ENCODE results near the gene LST1. TPM values are rescaled to one million over a fixed set of nuclear protein-coding genes. Genes with fewer than 3 reads are reported as not detected.
A peak's percentile ranks its signal among the peaks of the same experiment; 100 is the strongest.

The LST1 gene
- total RNA-seq, 3 donors from 2014 or later (not counting 1 experiment from before 2014, with no cell fraction given) = 25.4 to 120 (median 50.5) TPM

DNA sequence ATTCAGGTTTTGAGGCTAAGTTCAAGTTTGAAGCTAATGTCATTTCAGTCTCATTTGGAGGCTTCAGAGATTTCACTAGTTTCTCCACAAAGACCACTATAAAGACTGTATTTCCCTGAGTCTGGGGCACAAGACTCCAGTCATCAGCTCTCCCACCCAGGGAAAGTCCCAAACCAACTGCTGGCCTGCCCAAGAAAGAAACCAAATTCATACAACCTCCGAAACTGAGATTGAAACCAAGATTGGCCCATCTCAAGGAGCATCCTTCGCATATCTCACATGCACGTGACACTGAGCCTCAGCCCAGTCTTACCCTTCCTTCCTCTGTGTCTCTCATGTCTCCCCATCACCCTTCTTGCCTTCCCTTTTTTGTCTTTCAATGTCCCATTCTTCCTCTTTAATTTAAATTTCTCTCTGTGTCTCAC lies 17.5 kb upstream of the LST1 start:
- Histone ChIP-seq H3K9me3 (ENCODE audit: control insufficient read depth, insufficient read depth, low read length) (no peaks in the 10 kb centered on the region), H3K4me3 (ENCODE audit: low read length) (no peak overlapping the region), H3K4me1 (ENCODE audit: control insufficient read depth, insufficient read depth, low read length) (peaks cover 67% of the 10 kb centered on the region), H3K27me3 (ENCODE audit: control insufficient read depth, insufficient read depth, low read length) (no peaks in the 10 kb centered on the region), H3K36me3 (ENCODE audit: control insufficient read depth, insufficient read depth, low read length) (no peaks in the 10 kb centered on the region), H3K27ac (ENCODE audit: low read length) (peak overlapping the region; percentile 75)
- 0% methylated on average over 3 of the region's 3 CpGs for WGBS (ENCODE audit: insufficient coverage)
- intact Hi-C loops (cut with micrococcal nuclease) = loop anchor here (1.0 kb wide), 1 partner anchor 8 kb away; no protein-coding TSS in a partner anchor
- TF ChIP-seq, protein P1, sequence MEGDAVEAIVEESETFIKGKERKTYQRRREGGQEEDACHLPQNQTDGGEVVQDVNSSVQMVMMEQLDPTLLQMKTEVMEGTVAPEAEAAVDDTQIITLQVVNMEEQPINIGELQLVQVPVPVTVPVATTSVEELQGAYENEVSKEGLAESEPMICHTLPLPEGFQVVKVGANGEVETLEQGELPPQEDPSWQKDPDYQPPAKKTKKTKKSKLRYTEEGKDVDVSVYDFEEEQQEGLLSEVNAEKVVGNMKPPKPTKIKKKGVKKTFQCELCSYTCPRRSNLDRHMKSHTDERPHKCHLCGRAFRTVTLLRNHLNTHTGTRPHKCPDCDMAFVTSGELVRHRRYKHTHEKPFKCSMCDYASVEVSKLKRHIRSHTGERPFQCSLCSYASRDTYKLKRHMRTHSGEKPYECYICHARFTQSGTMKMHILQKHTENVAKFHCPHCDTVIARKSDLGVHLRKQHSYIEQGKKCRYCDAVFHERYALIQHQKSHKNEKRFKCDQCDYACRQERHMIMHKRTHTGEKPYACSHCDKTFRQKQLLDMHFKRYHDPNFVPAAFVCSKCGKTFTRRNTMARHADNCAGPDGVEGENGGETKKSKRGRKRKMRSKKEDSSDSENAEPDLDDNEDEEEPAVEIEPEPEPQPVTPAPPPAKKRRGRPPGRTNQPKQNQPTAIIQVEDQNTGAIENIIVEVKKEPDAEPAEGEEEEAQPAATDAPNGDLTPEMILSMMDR (IDR thresholded peaks at IDR 0.05) = no peak
- Mint-ChIP-seq H3K27me3 (ENCODE audit: low read depth in 2 of 2) (no peaks in the 10 kb centered on the region), H3K4me3 (peak overlapping the region; percentile 78), H3K9me3 (no peaks in the 10 kb centered on the region), H3K27ac (peak overlapping the region; percentile 95), H3K4me1 (peaks cover 41 to 55% of the 10 kb centered on the region in 2 donors), H3K36me3 (no peaks in the 10 kb centered on the region)
- peak; percentile 72 to 86 (median 85) for ATAC-seq
- DNase-seq = peak in 1 of 2 donors; percentile 95

DNA sequence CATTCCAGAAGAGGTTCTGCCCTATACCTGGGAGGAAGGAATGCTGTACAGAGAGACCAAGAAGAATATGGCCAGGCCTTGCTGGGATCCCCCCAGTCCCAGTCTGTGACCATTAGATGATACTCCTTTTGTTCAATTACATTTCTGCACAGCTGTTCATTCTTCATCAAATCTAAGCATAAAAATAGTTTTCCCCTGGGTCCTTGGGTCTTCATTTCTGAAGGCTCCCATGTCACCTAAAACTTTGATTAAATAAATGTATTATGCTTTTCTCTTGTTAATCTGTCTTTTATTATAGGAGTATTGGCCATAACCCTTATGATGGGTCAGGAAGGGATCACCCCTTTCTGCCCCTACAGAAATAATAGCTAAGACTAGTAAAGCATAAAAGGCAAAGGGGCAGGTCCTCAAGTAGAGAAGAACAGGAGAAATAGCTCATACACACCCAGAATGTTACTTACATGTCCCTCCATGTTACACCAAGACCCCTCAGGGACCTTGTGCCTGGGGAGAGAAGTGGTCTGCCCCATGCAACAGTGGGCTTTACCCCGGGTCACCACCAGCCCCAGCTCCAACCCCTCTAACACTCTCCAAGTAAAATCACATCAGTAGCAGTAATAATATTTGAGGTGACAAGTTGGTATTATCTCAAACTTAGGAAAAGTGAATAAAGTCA lies 16.1 kb upstream of the LST1 start:
- Mint-ChIP-seq H3K4me3 (no peak overlapping the region), H3K4me1 (peaks cover 51 to 66% of the 10 kb centered on the region in 2 donors), H3K9me3 (no peaks in the 10 kb centered on the region), H3K36me3 (no peaks in the 10 kb centered on the region), H3K27me3 (ENCODE audit: low read depth in 2 of 2) (no peaks in the 10 kb centered on the region), H3K27ac (peak overlapping the region; percentile 61 to 95)
- no peak for DNase-seq
- intact Hi-C loops (cut with micrococcal nuclease) = no loop called here
- no peaks in the 10 kb centered on the region for H3K36me3 ChIP-seq (ENCODE audit: control insufficient read depth, insufficient read depth, low read length)
- ATAC-seq = no peak
- no peaks in the 10 kb centered on the region for H3K27me3 ChIP-seq (ENCODE audit: control insufficient read depth, insufficient read depth, low read length)
- H3K4me3 ChIP-seq (ENCODE audit: low read length) = no peak overlapping the region
- no peaks in the 10 kb centered on the region for H3K9me3 ChIP-seq (ENCODE audit: control insufficient read depth, insufficient read depth, low read length)
- TF ChIP-seq, protein P1 (IDR thresholded peaks at IDR 0.05) = no peak
- H3K4me1 ChIP-seq (ENCODE audit: control insufficient read depth, insufficient read depth, low read length) = peaks cover 82% of the 10 kb centered on the region
- no CpG with 5 or more reads among the region's 1 CpG for WGBS (ENCODE audit: insufficient coverage)
- H3K27ac ChIP-seq (ENCODE audit: low read length) = no peak overlapping the region

- H3K9me3 Mint-ChIP-seq = no peaks in the 10 kb centered on the region
- no peaks in the 10 kb centered on the region for H3K27me3 ChIP-seq (ENCODE audit: control insufficient read depth, insufficient read depth, low read length)
- H3K4me1 Mint-ChIP-seq = peaks cover 71 to 86% of the 10 kb centered on the region in 2 donors
- peak within 1 kb of the TSS; percentile 95 to 99 for H3K27ac Mint-ChIP-seq
- H3K4me3 ChIP-seq (ENCODE audit: low read length) = peak within 1 kb of the TSS; percentile 41
- intact Hi-C loops (cut with micrococcal nuclease) = loop anchor here (2.0 kb wide), 1 partner anchor 13 kb away; no protein-coding TSS in a partner anchor
- no peaks in the 10 kb centered on the region for H3K36me3 Mint-ChIP-seq
- DNase-seq (peak in 1 of 2 donors; percentile 87), ATAC-seq (peak; percentile 45 to 70 (median 51))
- WGBS (ENCODE audit: insufficient coverage) = 18% methylated on average over 27 of the region's 27 CpGs
- H3K27ac ChIP-seq (ENCODE audit: low read length) = peak within 1 kb of the TSS; percentile 94
- peaks cover 90% of the 10 kb centered on the region for H3K4me1 ChIP-seq (ENCODE audit: control insufficient read depth, insufficient read depth, low read length)
- TF ChIP-seq, protein P1 (IDR thresholded peaks at IDR 0.05) = no peak
- no peaks in the 10 kb centered on the region for H3K9me3 ChIP-seq (ENCODE audit: control insufficient read depth, insufficient read depth, low read length)
- H3K36me3 ChIP-seq (ENCODE audit: control insufficient read depth, insufficient read depth, low read length) = peaks cover 4% of the 10 kb centered on the region
- no peaks in the 10 kb centered on the region for H3K27me3 Mint-ChIP-seq (ENCODE audit: low read depth in 2 of 2)
- peak within 1 kb of the TSS; percentile 78 for H3K4me3 Mint-ChIP-seq
Observed at GRCh38 chr6:31572041-31572911, 13.8 kb upstream of the LST1 start, which contains the start of gene LTA. Gene LTA (plus strand): TSS chr6:31572289. CDS start chr6:31572743, 454 bp downstream.

Data from natural killer cell (primary cell).